ENCODE measurements around the gene SLC27A2.

- TF ChIP-seq EZH2 (IDR thresholded peaks at IDR 0.05) (no peak), POLR2AphosphoS5 (IDR thresholded peaks at IDR 0.05; ENCODE audit: borderline replicate concordance, low read depth, low read length) (no peak)
Measured at GRCh38 chr15:50209809-50210208, 27.8 kb downstream of the SLC27A2 start.
